Mesenchymal stem cell (in vitro differentiated cells and primary cell): ENCODE measurements around the gene OSTC.

Experiments
- DNase-seq: peaks from one replicate; pipeline ENCODE4 v3.0.0-alpha.2; 2013
- H2AFZ ChIP-seq: one replicate; pipeline ENCODE4 v1.6.1; 2013; ENCODE audit warnings: low read depth, mild to moderate bottlenecking, control low read depth, inconsistent platforms, low read length, moderate library complexity
- H2AK5ac ChIP-seq: 2 replicates; pipeline ENCODE4 v1.6.1; 2013; ENCODE audit warnings: low read length, moderate library complexity, mild to moderate bottlenecking, inconsistent platforms; ENCODE audit not compliant: severe bottlenecking
- H2BK120ac ChIP-seq: one replicate; pipeline ENCODE4 v1.6.1; 2013; ENCODE audit warnings: low read depth, mild to moderate bottlenecking, inconsistent platforms, low read length, moderate library complexity
- H2BK12ac ChIP-seq, 2 experiments: one replicate each; pipeline ENCODE4 v1.6.1; 2013; ENCODE audit warnings: inconsistent platforms in 2 of 2, low read length in 2 of 2, mild to moderate bottlenecking in 2 of 2, moderate library complexity in 2 of 2, control low read depth in 1 of 2
- H2BK15ac ChIP-seq: one replicate; pipeline ENCODE4 v1.6.1; 2013; ENCODE audit warnings: mild to moderate bottlenecking, low read depth, inconsistent platforms; ENCODE audit not compliant: poor library complexity, severe bottlenecking
- H2BK5ac ChIP-seq: 2 replicates; pipeline ENCODE4 v1.6.1; 2013; ENCODE audit warnings: low read depth, mild to moderate bottlenecking, low read length, control low read depth, inconsistent platforms; ENCODE audit not compliant: poor library complexity, severe bottlenecking
- H3K14ac ChIP-seq, 2 experiments: one replicate each; pipeline ENCODE4 v1.6.1; 2013; ENCODE audit warnings: inconsistent platforms in 2 of 2, low read length in 2 of 2, control low read depth in 1 of 2, mild to moderate bottlenecking in 1 of 2, moderate library complexity in 1 of 2
- H3K18ac ChIP-seq, 2 experiments: one replicate each; pipeline ENCODE4 v1.6.1; 2013; ENCODE audit warnings: inconsistent platforms in 2 of 2, low read length in 2 of 2, control low read depth in 1 of 2, low read depth in 1 of 2, mild to moderate bottlenecking in 1 of 2
- H3K23ac ChIP-seq, 2 experiments: one replicate each; pipeline ENCODE4 v1.6.1; 2013; ENCODE audit warnings: inconsistent platforms in 2 of 2, low read length in 2 of 2, mild to moderate bottlenecking in 2 of 2, moderate library complexity in 2 of 2, control low read depth in 1 of 2
- H3K27ac ChIP-seq: 2 replicates; pipeline ENCODE4 v1.5.1; 2013; ENCODE audit warnings: mild to moderate bottlenecking, moderate library complexity, low read length, control low read depth, inconsistent platforms; ENCODE audit not compliant: poor library complexity, severe bottlenecking
- H3K27me3 ChIP-seq, 2 experiments: 2 replicates each; pipeline versions ENCODE4 v1.6.1 to v1.7.0; 2013; ENCODE audit warnings: low read length in 2 of 2, mild to moderate bottlenecking in 2 of 2, moderate library complexity in 2 of 2, control low read depth in 1 of 2, inconsistent platforms in 1 of 2; ENCODE audit not compliant: control insufficient read depth in 1 of 2, insufficient read depth in 1 of 2
- H3K36me3 ChIP-seq, 2 experiments: 2 replicates each; pipeline versions ENCODE4 v1.6.1 to v1.7.0; 2013; ENCODE audit warnings: low read length in 2 of 2, control low read depth in 1 of 2, inconsistent platforms in 1 of 2, low read depth in 1 of 2, mild to moderate bottlenecking in 1 of 2; ENCODE audit not compliant: insufficient read depth in 2 of 2, control insufficient read depth in 1 of 2
- H3K4ac ChIP-seq, 2 experiments: one replicate each; pipeline ENCODE4 v1.6.1; 2013; ENCODE audit warnings: inconsistent platforms in 2 of 2, low read length in 2 of 2, mild to moderate bottlenecking in 2 of 2, moderate library complexity in 2 of 2, control low read depth in 1 of 2, low read depth in 1 of 2
- H3K4me1 ChIP-seq: 2 replicates; pipeline ENCODE4 v1.6.1; 2013; ENCODE audit warnings: low read depth, low read length, control low read depth; ENCODE audit not compliant: control insufficient read depth, insufficient read depth
- H3K4me2 ChIP-seq: 2 replicates; pipeline ENCODE4 v1.6.1; 2013; ENCODE audit warnings: low read length, mild to moderate bottlenecking, inconsistent platforms; ENCODE audit not compliant: poor library complexity, severe bottlenecking
- H3K4me3 ChIP-seq, 2 experiments: 2 replicates each; pipeline versions ENCODE4 v1.5.1 to v1.7.0; 2013; ENCODE audit warnings: low read length in 2 of 2, mild to moderate bottlenecking in 2 of 2, control low read depth in 1 of 2, low read depth in 1 of 2; ENCODE audit not compliant: insufficient read depth in 1 of 2
- H3K79me1 ChIP-seq: replicated peaks from 2 replicates; pipeline ENCODE4 v1.6.1; 2013; ENCODE audit warnings: mild to moderate bottlenecking, control low read depth, low read length, inconsistent platforms; ENCODE audit not compliant: poor library complexity, severe bottlenecking
- H3K9ac ChIP-seq: 2 replicates; pipeline ENCODE4 v1.7.0; 2013; ENCODE audit warnings: mild to moderate bottlenecking, low read length, moderate library complexity
- H3K9me3 ChIP-seq: 2 replicates; pipeline ENCODE4 v1.7.0; 2013; ENCODE audit warnings: mild to moderate bottlenecking, low read length; ENCODE audit not compliant: control insufficient read depth
- H4K8ac ChIP-seq: one replicate; pipeline ENCODE4 v1.6.1; 2013; ENCODE audit warnings: inconsistent platforms, mild to moderate bottlenecking, low read length, moderate library complexity
- H4K91ac ChIP-seq: one replicate; pipeline ENCODE4 v1.6.1; 2013; ENCODE audit warnings: mild to moderate bottlenecking, low read length, inconsistent platforms
- WGBS: methylation state at CpG from one replicate; pipeline ENCODE4 v1.1.7; 2013; ENCODE audit warnings: mixed read lengths; 5-methylcytosine and 5-hydroxymethylcytosine counted together

OSTC gene

DNA sequence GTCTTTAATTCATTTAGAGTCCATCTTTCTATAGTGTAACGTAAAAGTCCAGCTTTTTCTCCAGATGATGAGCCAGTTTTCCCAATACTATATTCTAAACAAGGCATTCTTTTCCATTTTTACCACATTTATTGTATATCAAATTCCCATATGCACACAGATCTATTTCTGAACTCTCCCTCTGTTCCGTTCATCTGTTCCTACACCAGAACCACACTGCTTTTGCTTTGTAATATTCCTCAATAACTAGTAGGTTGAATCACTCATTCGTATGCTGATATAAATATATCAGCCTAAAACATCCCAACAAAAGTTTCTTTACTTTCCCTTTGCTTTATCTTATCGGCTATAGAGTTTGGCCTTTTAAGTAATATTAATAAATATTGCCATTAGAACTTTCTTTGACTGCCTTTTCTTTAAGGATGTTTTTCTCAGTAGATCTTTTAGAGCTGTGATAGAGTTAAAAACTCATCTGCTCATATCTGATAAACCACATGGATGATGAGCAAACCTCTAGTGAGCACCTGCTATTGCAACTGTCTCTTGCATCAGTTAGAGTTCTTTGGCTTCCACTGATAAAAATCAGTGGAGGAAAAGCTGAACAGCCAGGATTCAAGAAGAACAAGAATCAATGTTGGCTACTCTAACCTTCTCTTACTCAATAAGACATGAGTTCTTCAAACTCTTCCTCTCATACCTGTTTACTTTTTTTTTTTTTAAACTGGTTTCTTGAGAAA is 43.2 kb upstream of the OSTC start:
- Histone ChIP-seq H2AK5ac (no peak overlapping the region), H3K14ac (no peak overlapping the region), H3K4me3 (no peak overlapping the region), H4K8ac (no peak overlapping the region), H3K27ac (no peak overlapping the region), H3K9ac (no peak overlapping the region), H3K23ac (no peak overlapping the region), H2BK5ac (no peak overlapping the region), H3K79me1 (no peaks in the 10 kb centered on the region), H2BK120ac (no peak overlapping the region), H3K18ac (no peak overlapping the region), H3K36me3 (no peaks in the 10 kb centered on the region), H3K4me2 (no peak overlapping the region), H2BK15ac (no peak overlapping the region), H3K27me3 (no peaks in the 10 kb centered on the region), H2BK12ac (no peak overlapping the region), H3K9me3 (no peaks in the 10 kb centered on the region), H3K4me1 (no peaks in the 10 kb centered on the region), H2AFZ (no peak overlapping the region), H3K4ac (no peak overlapping the region), H4K91ac (no peak overlapping the region)
- 79% methylated on average over 3 of the region's 4 CpGs for WGBS
- no peak for DNase-seq

DNA sequence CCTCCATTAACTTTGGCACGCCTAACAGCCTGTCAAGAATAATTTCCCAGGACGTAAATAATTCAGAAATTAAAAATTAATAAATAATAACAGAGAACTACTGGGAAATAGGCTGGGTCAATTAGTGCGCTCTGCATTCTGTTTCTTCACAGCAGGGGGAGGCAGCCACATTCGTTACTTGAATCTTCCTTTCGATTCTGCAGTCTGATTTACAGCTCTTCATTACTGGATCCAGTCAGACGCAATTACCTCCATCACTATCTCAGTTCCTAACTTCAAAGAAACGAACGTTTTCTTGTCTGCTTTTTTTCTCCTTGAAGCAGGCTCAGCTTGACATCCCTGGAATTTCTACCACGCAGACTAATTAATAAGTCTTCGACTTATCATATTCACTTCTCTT is 39.0 kb upstream of the OSTC start:
- peak overlapping the region; percentile 74 for H3K9ac ChIP-seq
- WGBS = 20% methylated on average over 7 of the region's 10 CpGs

DNA sequence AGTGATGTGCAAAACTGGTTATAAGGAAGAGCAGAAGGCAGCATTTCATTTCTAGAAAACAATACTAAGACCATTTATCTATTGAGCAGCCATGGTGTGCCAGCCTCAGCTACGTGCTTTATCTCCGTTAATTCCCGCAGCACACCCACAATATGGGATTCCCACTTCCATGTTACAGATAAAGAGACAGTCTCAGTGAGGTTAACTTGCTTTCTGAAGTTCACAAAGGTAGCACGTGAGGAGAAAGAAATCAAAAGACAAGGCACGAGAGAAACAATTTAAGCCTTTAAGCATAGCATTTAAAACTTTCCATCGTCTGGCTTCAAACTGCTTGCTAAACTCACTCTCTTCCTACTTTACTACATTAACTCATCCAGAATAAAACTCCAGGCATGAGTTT is 38.0 kb upstream of the OSTC start:
- Histone ChIP-seq H3K4me2 (no peak overlapping the region), H3K79me1 (no peaks in the 10 kb centered on the region), H2BK15ac (no peak overlapping the region), H2AK5ac (no peak overlapping the region), H4K8ac (no peak overlapping the region), H3K9ac (peak overlapping the region; percentile 74), H2BK12ac (no peak overlapping the region), H4K91ac (no peak overlapping the region), H3K18ac (no peak overlapping the region), H3K27ac (no peak overlapping the region), H3K36me3 (no peaks in the 10 kb centered on the region), H2BK120ac (no peak overlapping the region), H3K4ac (no peak overlapping the region), H3K27me3 (no peaks in the 10 kb centered on the region), H3K14ac (no peak overlapping the region), H3K4me1 (no peaks in the 10 kb centered on the region), H2AFZ (no peak overlapping the region), H3K9me3 (peaks cover 18% of the 10 kb centered on the region), H3K23ac (no peak overlapping the region), H2BK5ac (no peak overlapping the region), H3K4me3 (peak overlapping the region in 1 of 2 experiments; percentile 26)
- no peak for DNase-seq
- WGBS = 79% methylated on average over 5 of the region's 6 CpGs

More for the DNA sequence above, 39.0 kb upstream of the OSTC start:
- H3K4me1 ChIP-seq = no peaks in the 10 kb centered on the region
- H3K36me3 ChIP-seq = no peaks in the 10 kb centered on the region
- no peak overlapping the region for H2BK5ac ChIP-seq
- H4K91ac ChIP-seq = no peak overlapping the region
- no peak overlapping the region for H3K4ac ChIP-seq
- no peak overlapping the region for H4K8ac ChIP-seq
- no peak overlapping the region for H3K18ac ChIP-seq
- no peak overlapping the region for H2AFZ ChIP-seq
- H3K14ac ChIP-seq = no peak overlapping the region
- DNase-seq = peak; percentile 45
- H3K23ac ChIP-seq = no peak overlapping the region
- no peak overlapping the region for H2BK15ac ChIP-seq
- H2BK120ac ChIP-seq = no peak overlapping the region
- H3K27ac ChIP-seq = no peak overlapping the region
- H3K4me2 ChIP-seq = peak overlapping the region; percentile 56
- H3K79me1 ChIP-seq = no peaks in the 10 kb centered on the region
- no peak overlapping the region for H2AK5ac ChIP-seq
- H3K9me3 ChIP-seq = peaks cover 16% of the 10 kb centered on the region
- H3K4me3 ChIP-seq = peak overlapping the region in 1 of 2 experiments; percentile 79
- no peak overlapping the region for H2BK12ac ChIP-seq
- no peaks in the 10 kb centered on the region for H3K27me3 ChIP-seq

DNA sequence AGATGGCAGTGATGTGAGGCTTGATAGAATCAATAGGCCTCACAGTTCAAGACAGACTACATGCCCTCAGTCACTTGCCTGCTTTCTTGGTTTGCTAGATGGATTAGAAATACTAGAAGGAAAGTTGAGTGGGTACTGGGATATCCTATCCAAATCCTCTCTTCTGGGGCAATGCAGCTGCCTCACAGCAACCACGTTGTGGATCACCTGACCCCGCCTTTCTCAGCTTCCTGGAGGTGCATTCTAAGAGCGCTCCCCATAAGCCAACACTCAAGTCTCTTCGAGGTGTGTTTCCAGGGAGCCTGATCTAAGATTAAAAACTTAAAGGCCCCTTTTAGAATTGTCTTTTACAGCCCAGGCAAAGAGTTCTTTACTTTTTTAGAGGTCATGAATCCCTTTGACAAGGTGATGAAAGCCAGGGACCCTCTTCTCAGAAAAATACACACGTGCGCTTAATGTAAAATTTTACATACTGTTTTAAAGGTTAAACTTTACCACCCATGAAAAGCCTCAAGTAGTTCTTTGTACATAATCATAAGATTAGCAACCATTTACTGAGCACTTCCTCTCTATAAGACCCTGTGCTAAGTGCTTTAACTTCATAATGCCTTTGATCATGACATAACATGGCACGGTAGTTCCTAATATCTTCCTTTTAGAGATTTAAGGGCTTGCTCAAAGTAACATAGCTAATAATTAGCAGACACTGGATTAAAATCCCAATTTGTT is 30.9 kb upstream of the OSTC start:
- Histone ChIP-seq H3K23ac (no peak overlapping the region), H4K8ac (no peak overlapping the region), H2AFZ (no peak overlapping the region), H3K4me1 (peaks cover 4% of the 10 kb centered on the region), H2AK5ac (no peak overlapping the region), H3K4me3 (peak overlapping the region in 1 of 2 experiments; percentile 89), H3K9me3 (peaks cover 17% of the 10 kb centered on the region), H3K14ac (no peak overlapping the region), H3K4me2 (no peak overlapping the region), H3K79me1 (no peaks in the 10 kb centered on the region), H4K91ac (no peak overlapping the region), H2BK5ac (no peak overlapping the region), H3K4ac (no peak overlapping the region), H2BK15ac (no peak overlapping the region), H3K36me3 (peaks cover 6 to 31% of the 10 kb centered on the region in 2 experiments), H2BK12ac (no peak overlapping the region), H3K27ac (no peak overlapping the region), H2BK120ac (no peak overlapping the region), H3K9ac (peak overlapping the region; percentile 96), H3K27me3 (no peaks in the 10 kb centered on the region), H3K18ac (no peak overlapping the region)
- WGBS = 87% methylated on average over 6 of the region's 7 CpGs
- no peak for DNase-seq
